ENCODE data around the gene HAGHL.

DNA sequence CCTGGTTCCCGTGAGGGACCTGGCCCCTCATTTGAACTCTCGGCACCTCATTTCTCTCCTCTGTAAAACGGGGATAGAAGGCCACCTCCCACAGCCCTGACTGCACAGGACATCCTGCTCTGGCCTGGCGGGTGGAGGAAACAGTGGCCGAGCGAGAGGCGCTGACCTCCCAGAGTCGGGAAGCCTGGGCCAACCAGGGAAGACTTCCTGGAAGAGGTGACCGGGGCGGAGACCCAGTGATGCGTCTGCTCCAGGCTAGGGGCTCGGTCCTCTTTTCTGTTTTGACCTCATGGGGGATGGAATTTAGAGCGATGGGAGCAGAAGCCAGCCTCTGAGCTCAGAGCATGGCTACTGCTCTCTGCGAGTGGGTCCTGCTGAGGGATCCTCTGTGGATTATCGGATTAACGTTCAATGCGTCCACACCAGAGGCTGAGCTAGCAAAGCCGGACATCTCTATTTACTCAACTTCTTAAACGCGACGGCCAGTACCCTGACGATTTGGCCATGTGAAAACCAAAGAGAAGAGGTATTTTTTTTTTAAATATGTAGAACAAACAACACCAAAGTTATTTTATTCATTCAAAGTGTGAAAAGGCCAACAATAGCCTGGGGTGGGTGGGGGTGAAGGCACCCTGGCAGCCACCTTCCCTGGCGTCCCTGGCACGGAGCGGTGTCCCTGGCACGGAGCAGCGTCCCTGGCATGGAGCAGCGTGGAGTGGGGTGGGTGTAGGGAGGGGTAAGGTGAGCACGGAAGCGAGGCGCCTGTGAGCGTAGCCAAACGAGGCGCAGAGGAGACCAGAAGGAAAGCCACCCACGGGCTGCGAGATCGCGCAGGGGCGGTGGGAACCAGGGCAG is 24.5 kb downstream of the HAGHL start:
- TF ChIP-seq, protein P1, sequence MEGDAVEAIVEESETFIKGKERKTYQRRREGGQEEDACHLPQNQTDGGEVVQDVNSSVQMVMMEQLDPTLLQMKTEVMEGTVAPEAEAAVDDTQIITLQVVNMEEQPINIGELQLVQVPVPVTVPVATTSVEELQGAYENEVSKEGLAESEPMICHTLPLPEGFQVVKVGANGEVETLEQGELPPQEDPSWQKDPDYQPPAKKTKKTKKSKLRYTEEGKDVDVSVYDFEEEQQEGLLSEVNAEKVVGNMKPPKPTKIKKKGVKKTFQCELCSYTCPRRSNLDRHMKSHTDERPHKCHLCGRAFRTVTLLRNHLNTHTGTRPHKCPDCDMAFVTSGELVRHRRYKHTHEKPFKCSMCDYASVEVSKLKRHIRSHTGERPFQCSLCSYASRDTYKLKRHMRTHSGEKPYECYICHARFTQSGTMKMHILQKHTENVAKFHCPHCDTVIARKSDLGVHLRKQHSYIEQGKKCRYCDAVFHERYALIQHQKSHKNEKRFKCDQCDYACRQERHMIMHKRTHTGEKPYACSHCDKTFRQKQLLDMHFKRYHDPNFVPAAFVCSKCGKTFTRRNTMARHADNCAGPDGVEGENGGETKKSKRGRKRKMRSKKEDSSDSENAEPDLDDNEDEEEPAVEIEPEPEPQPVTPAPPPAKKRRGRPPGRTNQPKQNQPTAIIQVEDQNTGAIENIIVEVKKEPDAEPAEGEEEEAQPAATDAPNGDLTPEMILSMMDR (IDR thresholded peaks at IDR 0.05): no peak
- TF ChIP-seq ZFX (IDR thresholded peaks at IDR 0.05; ENCODE audit: borderline replicate concordance): no peak

All from 22Rv1 (cell line).